Germinal center (tissue), 1 donor: ENCODE data around the gene KLHL30.

Source experiments
- DNase-seq: peaks from one replicate; pipeline ENCODE4 v3.0.0; 2012; ENCODE audit warnings: mixed read lengths, low spot score

The KLHL30 gene

DNA sequence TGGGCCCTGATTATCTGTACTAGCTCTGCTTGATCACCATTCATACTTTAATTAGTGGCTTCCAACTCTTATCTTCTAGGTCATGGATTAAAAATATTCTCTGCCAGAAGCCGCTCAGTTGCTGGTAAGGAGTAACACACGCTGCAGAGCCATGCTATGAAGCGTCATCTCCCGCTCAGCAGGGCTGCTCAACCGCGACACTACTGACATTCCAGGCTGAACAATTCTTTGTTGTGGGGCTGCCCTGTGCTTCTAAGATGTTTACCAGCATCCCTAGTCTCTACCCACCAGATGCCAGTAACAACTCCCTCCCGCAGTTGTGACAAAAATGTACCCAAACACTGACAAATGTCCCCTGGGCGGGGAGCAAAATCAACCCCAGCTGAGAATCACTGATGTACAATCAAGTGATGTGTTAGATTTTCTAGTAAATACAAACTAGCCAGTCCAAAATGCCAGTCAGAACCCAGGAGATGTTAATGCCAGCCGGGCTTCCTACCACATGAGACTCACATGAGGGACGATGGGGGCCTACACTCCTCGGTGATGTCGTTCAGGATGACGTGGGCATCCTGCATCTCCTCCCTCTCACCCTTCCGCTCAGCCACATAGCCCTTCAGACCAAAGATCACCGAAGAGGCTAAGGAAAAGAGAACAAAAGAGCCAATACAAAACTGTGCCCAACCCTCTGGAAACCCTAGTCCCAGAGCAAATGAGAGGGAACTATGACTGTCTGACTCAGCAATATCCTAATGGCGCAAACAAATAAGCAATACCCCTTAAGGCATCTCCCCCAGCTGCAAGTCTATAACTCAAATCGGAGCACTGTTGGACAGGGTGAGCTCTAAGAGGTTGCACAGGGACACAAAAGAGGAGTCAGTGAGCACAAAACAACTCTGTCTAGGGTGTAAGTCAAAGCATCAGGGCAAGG lies 49.4 kb downstream of the KLHL30 start:
- no peak for DNase-seq

DNA sequence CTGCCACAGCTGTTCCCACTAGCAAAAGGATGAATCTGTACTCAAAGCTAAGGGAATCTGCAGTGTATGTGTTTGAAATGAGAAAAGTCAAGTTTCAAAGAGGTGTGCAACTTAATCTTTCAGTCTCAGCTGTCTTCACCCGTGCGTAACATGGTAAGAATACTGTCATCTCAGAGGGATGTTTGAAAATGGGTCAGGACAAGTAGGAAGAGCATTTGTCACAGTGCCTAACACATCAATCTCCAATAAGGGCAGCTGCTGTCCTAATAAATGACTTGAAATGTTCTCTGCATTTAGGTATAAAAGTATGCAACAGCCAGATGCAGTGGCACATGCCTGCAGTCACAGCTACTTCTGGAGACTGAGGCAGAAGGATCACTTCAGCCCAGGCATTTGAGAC lies 52.0 kb downstream of the KLHL30 start:
- DNase-seq = no peak
